ENCODE measurements around the gene SSBP2.
"Not testable (repeated sequence)": the region's sequence is repeated elsewhere in the genome, so short reads cannot be mapped to it uniquely, and the experiment has no call there.

SSBP2 gene

GRCh38 chr5:81420039-81420667, 330.7 kb downstream of the SSBP2 start:
- no peak for DNase-seq

- no peak for DNase-seq
These were observed 332.3 kb downstream of the SSBP2 start for GRCh38 chr5:81418606-81419005.

- no peak for DNase-seq
These were observed 333.8 kb downstream of the SSBP2 start for GRCh38 chr5:81417052-81417451.

GRCh38 chr5:81409896-81410295, 341.0 kb downstream of the SSBP2 start:
- no peak for DNase-seq

GRCh38 chr5:81409361-81409760, 341.5 kb downstream of the SSBP2 start:
- no peak for DNase-seq

- DNase-seq, result no peak
These were observed 342.4 kb downstream of the SSBP2 start for GRCh38 chr5:81408496-81408895.

GRCh38 chr5:81407811-81408210, 343.1 kb downstream of the SSBP2 start:
- not testable (repeated sequence) for DNase-seq

GRCh38 chr5:81405126-81405891, 345.6 kb downstream of the SSBP2 start:
- no peak for DNase-seq

GRCh38 chr5:81402192-81402930, 348.5 kb downstream of the SSBP2 start:
- no peak for DNase-seq

- no peak for DNase-seq
These were observed 349.6 kb downstream of the SSBP2 start for GRCh38 chr5:81401266-81401665.

- DNase-seq, result no peak
These were observed 350.5 kb downstream of the SSBP2 start for GRCh38 chr5:81400375-81400774.

GRCh38 chr5:81398741-81399140, 352.2 kb downstream of the SSBP2 start:
- DNase-seq, result no peak

GRCh38 chr5:81397176-81397575, 353.7 kb downstream of the SSBP2 start:
- DNase-seq, result no peak

GRCh38 chr5:81395262-81395661, 355.6 kb downstream of the SSBP2 start:
- no peak for DNase-seq

- DNase-seq, result no peak
These were observed 356.8 kb downstream of the SSBP2 start, which contains the start of gene ACOT12 for GRCh38 chr5:81393783-81394718. ACOT12 (minus strand) TSS chr5:81394134; CDS start chr5:81394114, 20 bp downstream.

GRCh38 chr5:81393430-81393782, 357.5 kb downstream of the SSBP2 start:
- no peak for DNase-seq

GRCh38 chr5:81389025-81389424, 361.9 kb downstream of the SSBP2 start:
- no peak for DNase-seq

- DNase-seq, result no peak
These were observed 362.7 kb downstream of the SSBP2 start for GRCh38 chr5:81388169-81388568.

GRCh38 chr5:81383867-81384266, 367.0 kb downstream of the SSBP2 start:
- no peak for DNase-seq

- no peak for DNase-seq
These were observed 379.5 kb downstream of the SSBP2 start for GRCh38 chr5:81371354-81371876.

- DNase-seq, result no peak
These were observed 380.0 kb downstream of the SSBP2 start for GRCh38 chr5:81370912-81371311.

- DNase-seq, result no peak
These were observed 385.4 kb downstream of the SSBP2 start for GRCh38 chr5:81365541-81365940.

Data from GOT3 (cell line).